Right renal pelvis (tissue), 4 donors: ENCODE data around the gene PLEKHO2. TPM values are rescaled to one million over a fixed set of nuclear protein-coding genes. Genes with fewer than 3 reads are reported as not detected.

Source experiments
- DNase-seq, 4 donors: peaks; one replicate each; pipeline ENCODE4 v3.0.0-alpha.2; 2013; ENCODE audit warnings: low read depth in 4 of 4, low spot score in 3 of 4, missing footprints in 1 of 4
- polyA plus RNA-seq, 4 donors: library from polyadenylated mRNA; unstranded; fragments of 120-200 nt; gene quantifications; one replicate each; pipeline ENCODE4 v1.2.1, GENCODE V29; 2013; ENCODE audit not compliant: insufficient read length in 4 of 4

Gene PLEKHO2
- polyA plus RNA-seq, 4 donors: 16.2 to 20.6 (median 18.7) TPM

DNA sequence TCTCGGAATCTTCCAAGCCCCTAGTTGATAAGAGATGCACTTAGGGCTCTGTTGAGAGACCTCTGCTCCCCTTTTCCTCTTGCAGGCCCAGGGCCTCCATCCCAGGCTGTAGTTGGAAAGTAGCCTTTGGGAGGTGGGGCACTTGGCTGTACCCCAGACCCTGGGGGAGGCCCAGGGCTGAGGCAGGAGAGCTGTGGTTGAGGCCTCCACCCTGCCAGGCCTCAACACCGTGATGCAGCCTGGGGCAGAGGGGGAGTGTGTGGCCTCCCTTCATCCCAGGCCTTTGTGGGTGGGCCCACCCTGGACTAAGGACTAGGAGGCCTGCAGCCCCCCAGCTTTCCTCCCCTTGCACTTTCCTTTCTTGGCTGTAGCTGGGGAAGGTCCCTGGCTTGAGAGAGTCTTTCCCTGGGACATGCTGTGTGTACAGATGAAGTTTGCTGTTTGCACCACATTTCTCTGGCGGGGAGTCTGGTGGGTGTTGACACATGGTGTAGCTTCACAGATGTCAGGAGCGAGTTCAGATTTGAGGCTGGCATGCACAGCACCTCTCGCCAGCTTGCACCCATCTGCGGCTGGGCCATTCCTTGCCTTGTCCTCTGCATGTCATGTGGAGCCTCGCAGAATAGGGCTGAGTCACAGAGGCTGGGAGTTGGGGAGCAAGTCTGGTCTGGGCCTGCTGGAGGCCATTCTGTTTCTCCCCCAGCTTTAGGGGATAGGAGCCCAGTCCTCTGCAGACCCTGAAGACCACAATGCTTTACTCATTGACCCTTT, 13.7 kb downstream of the PLEKHO2 start:
- no peak for DNase-seq

GRCh38 chr15:64856429-64857145, 14.9 kb downstream of the PLEKHO2 start:
- no peak for DNase-seq

DNA sequence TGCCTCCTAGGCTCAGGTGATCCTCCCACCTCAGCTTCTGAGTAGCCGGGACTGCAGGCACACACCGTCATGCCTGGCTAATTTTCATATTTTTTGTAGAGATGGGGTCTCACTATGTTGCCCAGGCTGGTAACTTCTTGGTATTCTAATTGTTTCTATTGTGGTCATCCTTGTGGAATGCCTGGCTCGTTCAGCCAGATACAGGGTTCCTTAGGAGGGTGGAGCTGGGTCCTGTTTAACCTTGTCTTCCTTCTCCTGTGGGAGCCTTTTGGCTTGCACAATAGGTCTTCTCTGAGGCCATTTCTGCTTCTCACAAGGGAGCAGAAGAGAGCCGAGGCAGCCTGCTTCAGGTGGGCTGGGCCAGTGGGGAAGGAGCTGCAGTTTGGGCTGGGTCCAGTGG, 15.7 kb downstream of the PLEKHO2 start:
- DNase-seq: no peak

DNA sequence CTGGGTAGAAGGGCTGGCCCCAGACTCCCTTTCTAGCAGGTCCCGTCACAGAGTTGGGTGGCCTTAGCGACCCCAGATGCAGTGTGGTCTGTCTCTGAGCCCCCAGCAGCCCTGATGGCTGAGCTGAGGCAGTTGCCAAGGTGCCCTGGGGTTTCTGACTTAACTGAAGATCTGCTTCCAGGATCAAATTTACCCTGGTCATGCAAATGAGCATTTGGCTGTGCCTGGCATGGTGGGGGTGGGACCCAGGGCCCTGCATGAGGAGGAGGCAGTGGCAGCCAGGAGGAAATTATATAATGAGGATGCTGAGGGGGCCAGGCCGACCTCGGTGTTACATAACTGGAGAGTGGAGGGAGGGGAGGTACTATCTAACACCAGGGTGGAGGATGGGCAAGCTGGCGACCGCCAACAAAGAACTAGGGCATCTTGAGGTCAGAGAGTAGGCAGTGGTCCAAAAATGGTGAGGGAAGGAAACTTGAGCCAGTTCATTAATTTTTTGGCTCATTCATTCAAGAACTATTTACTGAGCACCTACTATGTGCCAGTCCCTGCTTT, 16.4 kb downstream of the PLEKHO2 start:
- DNase-seq: no peak

DNA sequence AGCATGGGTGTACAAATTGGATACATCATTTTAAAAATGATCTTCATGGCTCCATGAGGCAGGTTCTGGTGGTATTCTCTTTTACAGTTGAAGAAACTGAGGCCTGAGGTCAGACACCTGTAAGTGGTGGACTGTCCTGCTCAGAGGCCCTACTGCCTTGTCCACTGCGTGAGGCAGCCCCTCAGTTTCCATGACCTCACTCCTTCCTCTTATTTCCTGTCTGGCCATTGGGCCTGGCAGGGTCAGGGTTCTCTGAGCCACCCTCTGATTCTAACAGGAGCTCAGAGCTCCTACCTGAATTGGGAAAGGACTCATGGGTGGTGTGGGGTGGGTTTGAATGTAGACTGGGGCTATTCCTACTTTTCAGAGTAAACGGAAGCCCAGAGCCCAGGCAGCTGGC, 17.5 kb downstream of the PLEKHO2 start:
- no peak for DNase-seq

DNA sequence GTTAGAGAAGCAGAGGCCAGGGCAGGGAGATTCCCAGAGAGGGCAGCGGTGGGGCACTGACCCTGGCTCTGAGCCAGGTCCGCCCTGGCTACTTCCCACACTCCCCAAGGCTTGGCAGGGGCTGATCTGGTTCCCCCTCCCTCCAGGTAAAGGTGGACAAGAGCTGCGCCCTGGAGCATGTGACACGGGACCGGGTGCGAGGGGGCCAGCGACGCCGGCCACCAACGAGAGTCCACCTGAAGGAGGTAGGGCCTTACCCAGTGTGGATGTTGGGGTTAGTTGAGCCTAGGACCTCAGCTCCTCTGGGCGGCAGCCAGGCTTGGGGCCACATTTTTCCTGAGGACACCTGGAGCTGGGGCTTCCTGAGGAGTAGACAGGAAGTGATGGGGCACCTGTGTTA, 19.6 kb downstream of the PLEKHO2 start:
- DNase-seq: no peak

- DNase-seq: no peak
Observed at GRCh38 chr15:64861960-64862359, 20.2 kb downstream of the PLEKHO2 start.

DNA sequence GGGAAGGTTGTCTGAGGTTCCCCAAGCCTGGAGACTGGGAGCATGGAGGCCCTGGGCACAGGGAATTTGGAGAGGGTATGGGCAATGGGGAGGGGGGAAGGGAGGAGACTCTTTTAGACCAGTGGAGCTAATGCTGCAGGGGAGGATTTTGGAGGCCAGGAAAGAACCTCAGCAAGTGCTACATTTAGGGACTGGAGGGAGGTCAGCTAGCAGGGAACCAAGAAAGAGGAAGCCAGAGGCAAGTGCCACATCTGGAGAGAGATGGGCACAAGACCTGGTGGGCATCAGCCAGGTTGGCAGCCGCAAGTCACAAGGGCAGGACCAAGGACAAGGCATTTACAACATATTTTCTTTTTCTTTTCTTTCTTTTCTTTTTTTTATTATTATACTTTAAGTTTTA, 20.7 kb downstream of the PLEKHO2 start:
- no peak for DNase-seq

DNA sequence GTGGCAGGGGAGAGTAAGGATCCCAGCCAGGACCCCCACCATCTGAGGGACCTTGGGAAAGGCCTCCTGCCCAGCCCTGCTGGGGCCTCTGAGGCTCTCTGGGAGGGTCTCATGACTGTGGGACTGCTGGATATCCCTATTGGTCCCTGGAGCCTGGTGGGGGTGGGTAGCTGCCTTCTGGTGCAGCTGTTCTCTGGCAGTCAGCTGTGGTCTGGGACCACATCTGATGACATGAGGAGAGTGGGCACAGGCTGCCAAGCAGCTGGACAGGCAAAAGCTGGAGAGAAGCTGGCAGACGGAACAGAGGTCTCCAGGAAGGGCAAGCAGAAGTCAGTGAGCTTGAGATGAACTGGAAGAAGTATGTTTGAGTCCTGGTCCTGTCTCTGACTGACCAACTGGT, 22.4 kb downstream of the PLEKHO2 start:
- no peak for DNase-seq

DNA sequence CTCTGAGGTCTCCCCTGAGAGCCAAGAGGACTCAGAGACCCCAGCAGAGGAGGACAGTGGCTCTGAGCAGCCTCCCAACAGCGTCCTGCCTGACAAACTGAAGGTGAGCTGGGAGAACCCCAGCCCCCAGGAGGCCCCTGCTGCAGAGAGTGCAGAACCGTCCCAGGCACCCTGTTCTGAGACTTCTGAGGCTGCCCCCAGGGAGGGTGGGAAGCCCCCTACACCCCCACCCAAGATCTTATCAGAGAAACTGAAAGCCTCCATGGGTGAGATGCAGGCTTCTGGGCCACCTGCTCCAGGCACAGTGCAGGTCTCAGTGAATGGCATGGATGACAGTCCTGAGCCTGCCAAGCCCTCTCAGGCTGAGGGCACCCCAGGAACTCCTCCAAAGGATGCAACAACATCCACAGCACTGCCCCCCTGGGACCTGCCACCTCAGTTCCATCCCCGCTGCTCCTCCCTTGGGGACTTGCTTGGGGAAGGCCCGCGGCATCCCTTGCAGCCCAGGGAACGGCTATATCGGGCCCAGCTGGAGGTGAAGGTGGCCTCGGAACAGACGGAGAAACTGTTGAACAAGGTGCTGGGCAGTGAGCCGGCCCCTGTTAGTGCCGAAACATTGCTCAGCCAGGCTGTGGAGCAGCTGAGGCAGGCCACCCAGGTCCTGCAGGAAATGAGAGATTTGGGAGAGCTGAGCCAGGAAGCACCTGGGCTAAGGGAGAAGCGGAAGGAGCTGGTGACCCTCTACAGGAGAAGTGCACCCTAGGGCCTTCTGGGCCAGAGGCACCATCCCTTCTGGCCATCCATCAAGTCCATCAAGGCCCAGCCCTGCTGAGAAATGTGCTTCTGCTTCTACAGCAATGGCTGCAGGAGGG, 23.6 kb downstream of the PLEKHO2 start:
- no peak for DNase-seq

- no peak for DNase-seq
Observed at GRCh38 chr15:64865998-64866520, 24.3 kb downstream of the PLEKHO2 start.

GRCh38 chr15:64869501-64869900, 27.8 kb downstream of the PLEKHO2 start:
- DNase-seq: no peak

GRCh38 chr15:64870353-64870752, 28.6 kb downstream of the PLEKHO2 start:
- no peak for DNase-seq

DNA sequence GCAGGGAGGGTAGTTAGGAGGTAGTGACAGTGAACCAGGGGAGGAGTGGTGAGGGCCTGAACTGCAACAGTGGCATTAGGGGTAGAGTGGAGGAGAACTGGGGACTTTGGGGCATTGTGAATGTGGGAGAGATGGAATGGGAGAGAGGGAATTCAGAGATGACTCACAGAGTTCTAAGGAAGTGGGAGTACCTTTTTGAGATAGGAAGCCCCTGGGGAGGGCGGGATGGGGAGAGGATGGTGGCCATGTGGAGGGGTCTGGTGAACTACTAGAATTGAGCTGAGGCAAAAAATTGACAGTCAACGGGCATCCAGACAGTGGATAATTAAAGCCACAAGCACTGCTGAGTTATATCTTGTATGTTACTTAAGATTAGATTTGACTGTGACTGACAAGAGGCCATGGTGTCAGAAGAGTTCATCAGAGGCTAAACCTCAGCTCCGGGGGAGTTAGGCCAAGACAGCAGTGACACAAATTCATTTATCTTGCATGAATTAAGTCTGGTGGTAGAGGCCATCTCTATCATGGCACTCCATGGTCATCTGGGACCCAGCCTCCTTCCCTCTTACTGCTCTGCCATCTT, 34.0 kb downstream of the PLEKHO2 start:
- DNase-seq: no peak

DNA sequence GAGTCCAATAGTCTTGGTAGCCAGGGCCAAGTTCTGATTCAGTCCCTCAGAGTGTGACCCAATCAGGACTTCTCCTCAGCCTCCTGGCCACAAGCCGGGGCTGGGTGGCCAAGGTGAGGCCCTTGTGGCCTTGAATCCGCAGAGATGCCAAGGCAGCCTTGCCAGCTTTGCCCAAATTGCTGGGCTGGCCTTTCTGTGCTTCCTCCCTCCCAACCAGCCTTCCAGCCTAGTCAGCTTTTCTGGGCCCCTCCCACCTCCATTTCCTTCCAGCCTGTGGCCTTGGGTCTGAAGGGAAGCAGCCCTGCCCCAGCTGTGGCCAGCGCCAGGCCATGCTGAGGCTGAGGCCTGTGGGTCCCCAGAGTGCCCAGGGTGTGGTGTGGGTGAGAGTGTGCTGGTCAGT, 35.7 kb downstream of the PLEKHO2 start:
- no peak for DNase-seq

GRCh38 chr15:64878705-64879104, 37.0 kb downstream of the PLEKHO2 start:
- no peak for DNase-seq

DNA sequence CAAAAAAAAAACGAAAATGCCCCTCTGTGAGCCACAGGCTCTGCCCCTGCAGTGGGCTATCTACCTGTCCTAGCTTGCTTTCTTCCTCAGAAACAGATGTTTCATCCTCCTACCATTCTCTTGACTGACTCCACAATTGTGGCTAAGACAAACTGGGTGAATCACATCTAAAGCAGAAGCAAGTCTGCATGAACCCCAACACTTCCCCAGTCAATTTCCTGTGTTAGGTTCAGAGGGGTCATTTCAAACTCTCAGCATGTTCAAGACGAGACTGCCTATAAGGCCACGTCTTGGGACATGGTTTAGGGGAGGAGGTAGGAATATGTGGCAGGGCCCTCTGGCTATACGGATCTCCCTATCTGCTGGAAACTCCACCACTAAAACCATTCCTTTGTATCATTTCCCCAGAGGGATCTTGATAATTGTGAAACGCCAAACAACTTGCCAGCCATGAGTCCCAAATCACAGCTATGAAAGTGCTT, 41.4 kb downstream of the PLEKHO2 start:
- DNase-seq: no peak

DNA sequence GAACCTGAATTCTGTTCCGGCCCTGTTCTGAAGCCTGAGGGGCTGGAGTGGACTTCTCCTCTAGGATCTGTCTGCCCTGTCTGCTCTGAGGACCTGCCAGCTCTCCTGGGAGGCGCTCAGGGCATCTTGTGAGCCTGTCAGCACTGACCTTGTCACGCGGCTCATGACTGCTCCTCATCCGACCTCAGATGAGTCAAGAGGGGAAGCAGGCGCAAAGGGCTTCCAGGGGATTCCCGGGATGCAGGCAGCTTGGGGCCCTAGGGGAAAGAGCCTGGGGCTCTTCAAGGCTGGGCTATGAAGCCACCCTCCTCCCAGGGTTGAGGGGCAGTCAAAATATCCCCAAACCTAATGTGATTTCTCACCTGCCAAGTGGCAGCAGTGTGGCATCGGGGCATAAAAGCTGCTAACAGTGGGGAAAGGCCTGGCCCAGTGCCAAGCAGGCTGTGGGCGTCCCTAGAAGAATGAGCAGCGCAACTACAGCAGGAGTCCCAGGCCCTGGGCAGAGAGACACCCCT, 42.3 kb downstream of the PLEKHO2 start:
- no peak for DNase-seq

DNA sequence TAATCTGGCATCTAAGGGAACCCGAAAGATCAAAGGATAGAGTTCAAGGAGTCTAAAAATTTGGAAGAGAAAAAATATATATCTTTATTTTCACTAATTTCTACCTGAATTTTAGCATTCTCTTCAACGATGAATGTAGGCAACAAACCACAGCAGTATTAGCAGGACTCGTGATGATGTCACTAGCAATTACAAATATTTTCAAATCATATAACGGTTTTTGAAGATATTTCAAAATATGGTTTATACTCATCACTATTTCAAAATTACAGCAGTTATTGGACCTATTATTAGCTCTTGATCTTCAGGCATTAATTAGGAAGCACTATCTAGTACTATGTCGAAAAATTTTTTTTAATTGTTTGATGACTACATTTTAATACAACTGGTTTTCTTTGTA, 43.0 kb downstream of the PLEKHO2 start:
- DNase-seq: no peak

GRCh38 chr15:64888336-64888735, 46.6 kb downstream of the PLEKHO2 start:
- DNase-seq: no peak
